ENCODE data around the gene DUOX2. TPM values are rescaled to one million over a fixed set of nuclear protein-coding genes. Genes with fewer than 3 reads are reported as not detected.

The DUOX2 gene
- total RNA-seq, 4 donors from 2014 or later: 5.0 to 50.7 (median 22.6) TPM

DNA sequence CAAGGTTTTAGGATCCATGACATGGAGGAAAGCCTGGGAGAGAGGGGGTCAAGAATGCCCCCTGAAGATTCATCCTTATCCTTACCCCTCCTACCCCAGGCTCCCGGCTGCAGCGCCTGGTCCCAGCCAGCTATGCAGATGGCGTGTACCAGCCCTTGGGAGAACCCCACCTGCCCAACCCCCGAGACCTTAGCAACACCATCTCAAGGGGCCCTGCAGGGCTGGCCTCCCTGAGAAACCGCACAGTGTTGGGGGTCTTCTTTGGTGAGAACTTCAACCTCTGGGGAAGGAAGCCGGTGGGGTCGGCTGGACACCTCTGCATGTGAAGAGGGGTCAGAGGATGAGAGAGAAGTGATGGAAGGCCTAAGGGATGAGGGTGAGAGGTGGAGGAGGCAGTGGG is 20.1 kb upstream of the DUOX2 start:
- DNase-seq: no peak
- peaks cover 0 to 71% (median 2%) of the 10 kb centered on the region in 4 donors for H3K27me3 ChIP-seq
- peaks cover 0 to 65% (median 5%) of the 10 kb centered on the region in 3 donors for H3K36me3 ChIP-seq
- no peak overlapping the region for H3K4me3 ChIP-seq
- intact Hi-C loops (cut with DNase I): no loop called here
- TF ChIP-seq, protein P1, sequence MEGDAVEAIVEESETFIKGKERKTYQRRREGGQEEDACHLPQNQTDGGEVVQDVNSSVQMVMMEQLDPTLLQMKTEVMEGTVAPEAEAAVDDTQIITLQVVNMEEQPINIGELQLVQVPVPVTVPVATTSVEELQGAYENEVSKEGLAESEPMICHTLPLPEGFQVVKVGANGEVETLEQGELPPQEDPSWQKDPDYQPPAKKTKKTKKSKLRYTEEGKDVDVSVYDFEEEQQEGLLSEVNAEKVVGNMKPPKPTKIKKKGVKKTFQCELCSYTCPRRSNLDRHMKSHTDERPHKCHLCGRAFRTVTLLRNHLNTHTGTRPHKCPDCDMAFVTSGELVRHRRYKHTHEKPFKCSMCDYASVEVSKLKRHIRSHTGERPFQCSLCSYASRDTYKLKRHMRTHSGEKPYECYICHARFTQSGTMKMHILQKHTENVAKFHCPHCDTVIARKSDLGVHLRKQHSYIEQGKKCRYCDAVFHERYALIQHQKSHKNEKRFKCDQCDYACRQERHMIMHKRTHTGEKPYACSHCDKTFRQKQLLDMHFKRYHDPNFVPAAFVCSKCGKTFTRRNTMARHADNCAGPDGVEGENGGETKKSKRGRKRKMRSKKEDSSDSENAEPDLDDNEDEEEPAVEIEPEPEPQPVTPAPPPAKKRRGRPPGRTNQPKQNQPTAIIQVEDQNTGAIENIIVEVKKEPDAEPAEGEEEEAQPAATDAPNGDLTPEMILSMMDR (IDR thresholded peaks at IDR 0.05): no peak
- TF ChIP-seq POLR2A (IDR thresholded peaks at IDR 0.05): no peak
- no peaks in the 10 kb centered on the region for H3K9me3 ChIP-seq
- 80 to 97% methylated on average over 4 to 6 of the region's 7 CpGs for WGBS, 2 donors
- H3K4me1 ChIP-seq: peaks cover 2 to 65% (median 21%) of the 10 kb centered on the region in 3 donors
- H3K27ac ChIP-seq: peak overlapping the region in 2 of 4 donors; percentile 9 to 48

GRCh38 chr15:45133561-45133920 is 19.6 kb upstream of the DUOX2 start:
- peak overlapping the region in 1 of 4 donors; percentile 17 for H3K27ac ChIP-seq
- no peak overlapping the region for H3K4me3 ChIP-seq
- intact Hi-C loops (cut with DNase I): no loop called here
- no peak for DNase-seq
- TF ChIP-seq, protein P1 (IDR thresholded peaks at IDR 0.05): no peak
- TF ChIP-seq POLR2A (IDR thresholded peaks at IDR 0.05): no peak
- peaks cover 2 to 70% (median 21%) of the 10 kb centered on the region in 3 donors for H3K4me1 ChIP-seq
- H3K36me3 ChIP-seq: peaks cover 0 to 60% (median 5%) of the 10 kb centered on the region in 3 donors
- peaks cover 0 to 71% (median 2%) of the 10 kb centered on the region in 4 donors for H3K27me3 ChIP-seq
- 8 to 49% methylated on average over 1 to 4 of the region's 5 CpGs for WGBS, 2 donors
- no peaks in the 10 kb centered on the region for H3K9me3 ChIP-seq

DNA sequence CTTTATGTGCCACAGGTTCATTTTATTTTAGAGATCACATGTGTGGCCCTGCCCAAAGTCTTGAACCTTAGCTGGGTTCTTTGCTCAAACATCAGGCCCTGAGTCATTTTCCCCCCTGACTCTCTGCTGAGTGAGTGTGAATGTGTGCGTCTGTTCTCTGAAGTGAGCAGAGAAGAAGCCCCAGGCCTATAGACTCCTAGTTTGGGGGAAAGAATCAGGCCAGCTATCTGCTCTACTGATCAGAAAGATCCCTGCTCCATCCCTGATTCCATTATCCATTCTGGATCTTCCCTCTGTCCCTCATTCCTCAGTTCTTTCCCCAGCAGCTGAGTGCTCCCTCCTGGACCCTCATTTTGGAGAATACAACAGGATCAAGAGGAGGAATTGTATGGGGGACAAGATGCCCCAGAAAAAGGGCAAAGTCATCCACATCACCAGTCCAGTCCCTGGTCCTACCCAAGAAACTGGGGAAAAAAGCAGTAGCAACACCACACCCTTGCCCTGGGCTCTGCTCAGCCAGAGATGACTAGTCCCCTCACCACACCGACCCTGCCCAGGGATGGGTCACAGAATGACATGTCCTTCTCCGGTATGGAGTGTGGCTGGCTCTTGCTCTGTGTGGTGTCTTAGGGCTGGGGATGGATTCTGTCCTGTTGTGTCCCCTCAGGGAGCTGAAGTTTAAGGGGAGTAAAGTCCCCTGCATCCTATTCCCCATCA is 19.0 kb upstream of the DUOX2 start:
- H3K27ac ChIP-seq: peak overlapping the region in 1 of 4 donors; percentile 29
- intact Hi-C loops (cut with DNase I): no loop called here
- DNase-seq: no peak
- TF ChIP-seq POLR2A (IDR thresholded peaks at IDR 0.05): no peak
- TF ChIP-seq, protein P1 (IDR thresholded peaks at IDR 0.05): no peak
- no peaks in the 10 kb centered on the region for H3K9me3 ChIP-seq
- H3K36me3 ChIP-seq: peaks cover 0 to 54% (median 5%) of the 10 kb centered on the region in 3 donors
- H3K4me1 ChIP-seq: peaks cover 2 to 75% (median 24%) of the 10 kb centered on the region in 3 donors
- no peak overlapping the region for H3K4me3 ChIP-seq
- H3K27me3 ChIP-seq: peaks cover 0 to 71% (median 2%) of the 10 kb centered on the region in 4 donors
- WGBS, 2 donors: 43 to 50% methylated on average over 1 to 3 of the region's 3 CpGs

- peaks cover 0 to 41% (median 5%) of the 10 kb centered on the region in 3 donors for H3K36me3 ChIP-seq
- intact Hi-C loops (cut with DNase I): no loop called here
- no peaks in the 10 kb centered on the region for H3K9me3 ChIP-seq
- H3K27me3 ChIP-seq: peaks cover 0 to 70% (median 2%) of the 10 kb centered on the region in 4 donors
- peak overlapping the region in 2 of 4 donors; percentile 89 to 92 for H3K27ac ChIP-seq
- no peak for TF ChIP-seq POLR2A (IDR thresholded peaks at IDR 0.05)
- TF ChIP-seq, protein P1 (IDR thresholded peaks at IDR 0.05): no peak
- H3K4me3 ChIP-seq: peak overlapping the region in 1 of 4 donors; percentile 65
- H3K4me1 ChIP-seq: peaks cover 2 to 84% (median 26%) of the 10 kb centered on the region in 3 donors
- DNase-seq: no peak
- 84 to 93% methylated on average over 3 of the region's 3 CpGs for WGBS, 2 donors
Observed at GRCh38 chr15:45131510-45131909, 17.5 kb upstream of the DUOX2 start.

- DNase-seq: no peak
- WGBS, 2 donors: 50 to 78% methylated on average over 4 to 7 of the region's 7 CpGs
- TF ChIP-seq, protein P1 (IDR thresholded peaks at IDR 0.05): no peak
- no peak for TF ChIP-seq POLR2A (IDR thresholded peaks at IDR 0.05)
- H3K36me3 ChIP-seq: peaks cover 0 to 32% (median 5%) of the 10 kb centered on the region in 3 donors
- intact Hi-C loops (cut with DNase I): no loop called here
- H3K9me3 ChIP-seq: no peaks in the 10 kb centered on the region
- H3K4me3 ChIP-seq: peak overlapping the region; percentile 49 to 69 (median 62)
- H3K4me1 ChIP-seq: peaks cover 2 to 86% (median 26%) of the 10 kb centered on the region in 3 donors
- H3K27ac ChIP-seq: peak overlapping the region; percentile 81 to 92 (median 90)
- peaks cover 0 to 63% (median 2%) of the 10 kb centered on the region in 4 donors for H3K27me3 ChIP-seq
Observed at GRCh38 chr15:45130291-45131000, 16.5 kb upstream of the DUOX2 start.

All from esophagus squamous epithelium (tissue), 5 donors.